Astrocyte (in vitro differentiated cells and primary cell): Measurements from ENCODE around the gene RBL2. TPM values are rescaled to one million over a fixed set of nuclear protein-coding genes. Genes with fewer than 3 reads are reported as not detected.

Source experiments
- DNase-seq: peaks from one replicate; pipeline ENCODE4 v3.0.0-alpha.2; 2010; ENCODE audit warnings: low read depth
- FAIRE-seq: peaks from 2 replicates; lab custom pipeline; 2011; peaks lifted over from hg19 to GRCh38; lab: Jason Lieb, UNC
- H2AFZ ChIP-seq: 2 replicates; pipeline ENCODE4 v1.6.0; 2012; ENCODE audit warnings: low read depth, low read length, inconsistent platforms
- H3K27ac ChIP-seq: 2 replicates; pipeline ENCODE4 v1.5.1; 2011; ENCODE audit warnings: low read depth, low read length, inconsistent platforms
- H3K27me3 ChIP-seq: 2 replicates; pipeline ENCODE4 v1.6.0; 2011; ENCODE audit warnings: low read length, inconsistent platforms; ENCODE audit not compliant: insufficient read depth
- H3K36me3 ChIP-seq: 2 replicates; pipeline ENCODE4 v1.5.1; 2011; ENCODE audit warnings: low read length, inconsistent platforms; ENCODE audit not compliant: insufficient read depth
- H3K4me1 ChIP-seq: 2 replicates; pipeline ENCODE4 v1.5.1; 2011; ENCODE audit warnings: low read length, inconsistent platforms; ENCODE audit not compliant: insufficient read depth
- H3K4me2 ChIP-seq: 2 replicates; pipeline ENCODE4 v1.6.0; 2012; ENCODE audit warnings: low read length, inconsistent platforms
- H3K4me3 ChIP-seq: 2 replicates; pipeline ENCODE4 v1.5.1; 2011; ENCODE audit warnings: low read depth, mild to moderate bottlenecking, low read length, inconsistent platforms; ENCODE audit not compliant: insufficient read depth
- H3K79me2 ChIP-seq: 2 replicates; pipeline ENCODE4 v1.6.0; 2012; ENCODE audit warnings: mild to moderate bottlenecking, low read length, inconsistent platforms; ENCODE audit not compliant: insufficient read depth
- H3K9ac ChIP-seq: 2 replicates; pipeline ENCODE4 v1.6.0; 2012; ENCODE audit warnings: mild to moderate bottlenecking, low read length, inconsistent platforms
- H3K9me3 ChIP-seq: 2 replicates; pipeline ENCODE4 v1.5.1; 2012; ENCODE audit warnings: low read depth, mild to moderate bottlenecking, low read length, inconsistent platforms; ENCODE audit not compliant: insufficient read depth
- H4K20me1 ChIP-seq: 2 replicates; pipeline ENCODE4 v1.6.0; 2012; ENCODE audit warnings: low read length, inconsistent platforms; ENCODE audit not compliant: insufficient read depth
- H3K27ac Mint-ChIP-seq: one replicate; pipeline ENCODE4 v1.8.0; 2021; ENCODE audit warnings: mild to moderate bottlenecking, mixed read lengths; ENCODE audit not compliant: unreplicated experiment
- H3K27me3 Mint-ChIP-seq: one replicate; pipeline ENCODE4 v1.8.0; 2021; ENCODE audit warnings: low read depth, mixed read lengths; ENCODE audit not compliant: unreplicated experiment
- H3K36me3 Mint-ChIP-seq: one replicate; pipeline ENCODE4 v1.8.0; 2021; ENCODE audit warnings: low read depth, mixed read lengths; ENCODE audit not compliant: unreplicated experiment
- H3K4me1 Mint-ChIP-seq: one replicate; pipeline ENCODE4 v1.8.0; 2021; ENCODE audit warnings: low read depth, mixed read lengths; ENCODE audit not compliant: unreplicated experiment
- H3K4me3 Mint-ChIP-seq: one replicate; pipeline ENCODE4 v1.8.0; 2021; ENCODE audit warnings: mild to moderate bottlenecking, moderate library complexity, mixed read lengths; ENCODE audit not compliant: unreplicated experiment
- H3K9me3 Mint-ChIP-seq: one replicate; pipeline ENCODE4 v1.8.0; 2021; ENCODE audit warnings: mild to moderate bottlenecking, mixed read lengths; ENCODE audit not compliant: unreplicated experiment
- CTCF ChIP-seq: IDR thresholded peaks from 2 replicates; pipeline ENCODE4 v1.5.1; 2011; ENCODE audit warnings: low read depth, mild to moderate bottlenecking, inconsistent platforms, low read length, moderate library complexity; ENCODE audit not compliant: insufficient read depth
- EZH2 ChIP-seq: IDR thresholded peaks from 2 replicates; pipeline ENCODE4 v1.6.1; 2012; ENCODE audit warnings: mild to moderate bottlenecking, low read length, inconsistent platforms; ENCODE audit not compliant: insufficient read depth
- total RNA-seq: library from RNA; stranded (reverse); gene quantifications from 2 replicates; pipeline ENCODE4 v1.2.1, GENCODE V29; 2021

The RBL2 gene
- total RNA-seq, 1 donor from 2014 or later: 24.4 TPM

- H3K4me1 ChIP-seq: no peaks in the 10 kb centered on the region
- H3K27ac ChIP-seq: no peak overlapping the region
Measured at GRCh38 chr16:53449816-53450517, 15.7 kb downstream of the RBL2 start.

GRCh38 chr16:53453928-53454327 is 19.7 kb downstream of the RBL2 start:
- Histone ChIP-seq H2AFZ (no peak overlapping the region), H3K27ac (no peak overlapping the region), H3K79me2 (no peaks in the 10 kb centered on the region), H3K4me3 (no peak overlapping the region), H3K4me2 (no peak overlapping the region), H4K20me1 (no peaks in the 10 kb centered on the region), H3K27me3 (no peaks in the 10 kb centered on the region), H3K36me3 (peaks cover 23% of the 10 kb centered on the region), H3K9me3 (no peaks in the 10 kb centered on the region), H3K9ac (no peak overlapping the region), H3K4me1 (no peaks in the 10 kb centered on the region)
- Mint-ChIP-seq H3K9me3 (peaks cover 4% of the 10 kb centered on the region), H3K27me3 (no peaks in the 10 kb centered on the region), H3K4me3 (no peak overlapping the region), H3K36me3 (peaks cover under 1% of the 10 kb centered on the region), H3K27ac (no peak overlapping the region), H3K4me1 (peaks cover 1% of the 10 kb centered on the region)
- no peak for FAIRE-seq
- no peak for TF ChIP-seq CTCF
- no peak for TF ChIP-seq EZH2
- no peak for DNase-seq

More at GRCh38 chr16:53449816-53450517, 15.7 kb downstream of the RBL2 start:
- Mint-ChIP-seq H3K4me1 (peaks cover 1% of the 10 kb centered on the region), H3K27me3 (no peaks in the 10 kb centered on the region), H3K4me3 (no peak overlapping the region), H3K27ac (no peak overlapping the region), H3K36me3 (peaks cover 2% of the 10 kb centered on the region), H3K9me3 (no peaks in the 10 kb centered on the region)
- Histone ChIP-seq H2AFZ (no peak overlapping the region), H4K20me1 (no peaks in the 10 kb centered on the region), H3K4me2 (no peak overlapping the region), H3K4me3 (no peak overlapping the region), H3K79me2 (no peaks in the 10 kb centered on the region), H3K36me3 (peaks cover 14% of the 10 kb centered on the region), H3K9me3 (no peaks in the 10 kb centered on the region), H3K27me3 (no peaks in the 10 kb centered on the region), H3K9ac (no peak overlapping the region)
- TF ChIP-seq EZH2: no peak
- DNase-seq (no peak), FAIRE-seq (no peak)

DNA sequence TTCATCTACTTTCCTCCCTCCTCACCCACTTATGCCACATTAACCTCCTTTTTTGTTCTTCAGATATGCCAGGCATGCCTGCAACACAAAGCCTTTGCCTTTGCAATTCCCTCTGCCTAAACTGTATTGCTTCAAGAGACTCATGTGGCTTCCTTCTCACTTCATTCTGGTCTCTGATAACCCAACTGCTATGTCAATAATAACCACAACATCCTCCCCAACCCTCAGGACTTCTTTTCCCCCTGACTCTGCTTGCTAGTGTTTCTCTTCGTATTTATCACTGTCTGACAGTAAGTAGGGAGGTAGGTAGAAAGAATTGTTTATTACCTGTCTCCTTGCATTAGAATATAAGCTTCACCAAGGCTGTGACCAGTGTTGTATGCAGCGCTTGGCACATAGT is 22.4 kb downstream of the RBL2 start:
- H3K27me3 ChIP-seq: no peaks in the 10 kb centered on the region
- peaks cover 2% of the 10 kb centered on the region for H3K36me3 Mint-ChIP-seq
- FAIRE-seq: no peak

More for the DNA sequence above, 22.4 kb downstream of the RBL2 start:
- H3K4me3 Mint-ChIP-seq: no peak overlapping the region
- H3K27ac Mint-ChIP-seq: no peak overlapping the region
- Histone ChIP-seq H3K4me2 (no peak overlapping the region), H3K4me1 (no peaks in the 10 kb centered on the region), H3K9me3 (no peaks in the 10 kb centered on the region), H3K36me3 (peaks cover 26% of the 10 kb centered on the region), H3K27ac (no peak overlapping the region), H3K9ac (no peak overlapping the region), H3K79me2 (no peaks in the 10 kb centered on the region), H3K4me3 (no peak overlapping the region), H2AFZ (no peak overlapping the region), H4K20me1 (no peaks in the 10 kb centered on the region)
- H3K27me3 Mint-ChIP-seq: no peaks in the 10 kb centered on the region
- peaks cover 1% of the 10 kb centered on the region for H3K4me1 Mint-ChIP-seq
- peaks cover 4% of the 10 kb centered on the region for H3K9me3 Mint-ChIP-seq
- DNase-seq: no peak
- no peak for TF ChIP-seq CTCF
- no peak for TF ChIP-seq EZH2
